Urinary bladder (tissue), 4 donors: Measurements from ENCODE around the gene PARVA. TPM values are rescaled to one million over a fixed set of nuclear protein-coding genes. Genes with fewer than 3 reads are reported as not detected.

ENCODE experiments used
- DNase-seq: peaks from one replicate; pipeline ENCODE4 v3.0.0-alpha.2; 2015; ENCODE audit errors: extremely low spot score
- H3K27ac ChIP-seq: one replicate; pipeline ENCODE4 v1.5.1; 2013; ENCODE audit warnings: low read depth, mild to moderate bottlenecking, moderate library complexity
- H3K36me3 ChIP-seq: one replicate; pipeline ENCODE4 v1.6.1; 2013; ENCODE audit warnings: mild to moderate bottlenecking, moderate library complexity; ENCODE audit not compliant: insufficient read depth
- H3K4me1 ChIP-seq: one replicate; pipeline ENCODE4 v1.6.1; 2013; ENCODE audit warnings: mild to moderate bottlenecking, moderate library complexity; ENCODE audit not compliant: insufficient read depth
- H3K4me3 ChIP-seq: one replicate; pipeline ENCODE4 v1.5.1; 2013; ENCODE audit warnings: low read depth, low read length
- WGBS: extraction: QIAGEN DNeasy Blood & Tissue Kit; methylation state at CpG from one replicate; pipeline ENCODE4 v1.1.7; 2013; 5-methylcytosine and 5-hydroxymethylcytosine counted together
- polyA plus RNA-seq: library from polyadenylated mRNA; stranded (reverse); fragments of 200-250 nt; gene quantifications from one replicate; pipeline ENCODE4 v1.2.3, GENCODE V29; 2013
- total RNA-seq: library from RNA; depleted of rRNA; stranded (reverse); fragments of >200 nt; gene quantifications from one replicate; pipeline ENCODE4 v1.2.3, GENCODE V29; 2014
- donor health status: healthy with polysubstance abuse.
- donor health status: healthy.

The PARVA gene
- total and polyA plus RNA-seq, 2 donors, result 69.8 to 128 TPM

DNA sequence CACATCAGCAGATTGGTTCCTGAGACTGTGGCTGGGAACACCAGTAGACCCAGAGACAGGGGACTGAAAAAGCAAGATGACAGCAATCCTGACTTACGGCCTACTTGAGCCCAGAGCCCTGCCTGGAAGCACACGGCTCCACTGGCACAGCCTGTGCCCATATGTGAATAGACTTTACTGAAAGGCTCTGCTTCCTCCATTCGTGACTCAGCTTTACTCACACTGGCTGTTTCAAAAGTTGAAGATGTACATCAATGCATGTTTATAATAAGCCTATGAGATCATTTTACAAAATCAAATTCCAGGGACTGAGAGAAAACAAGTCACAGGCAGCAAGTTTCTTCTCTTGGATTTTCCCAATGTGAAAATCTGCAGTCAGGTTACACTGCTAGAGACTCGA is 162.2 kb downstream of the PARVA start:
- Histone ChIP-seq H3K4me1 (no peaks in the 10 kb centered on the region), H3K4me3 (no peak overlapping the region), H3K36me3 (no peaks in the 10 kb centered on the region), H3K27ac (no peak overlapping the region)
- no peak for DNase-seq
- 52% methylated on average over 4 of the region's 4 CpGs for WGBS

DNA sequence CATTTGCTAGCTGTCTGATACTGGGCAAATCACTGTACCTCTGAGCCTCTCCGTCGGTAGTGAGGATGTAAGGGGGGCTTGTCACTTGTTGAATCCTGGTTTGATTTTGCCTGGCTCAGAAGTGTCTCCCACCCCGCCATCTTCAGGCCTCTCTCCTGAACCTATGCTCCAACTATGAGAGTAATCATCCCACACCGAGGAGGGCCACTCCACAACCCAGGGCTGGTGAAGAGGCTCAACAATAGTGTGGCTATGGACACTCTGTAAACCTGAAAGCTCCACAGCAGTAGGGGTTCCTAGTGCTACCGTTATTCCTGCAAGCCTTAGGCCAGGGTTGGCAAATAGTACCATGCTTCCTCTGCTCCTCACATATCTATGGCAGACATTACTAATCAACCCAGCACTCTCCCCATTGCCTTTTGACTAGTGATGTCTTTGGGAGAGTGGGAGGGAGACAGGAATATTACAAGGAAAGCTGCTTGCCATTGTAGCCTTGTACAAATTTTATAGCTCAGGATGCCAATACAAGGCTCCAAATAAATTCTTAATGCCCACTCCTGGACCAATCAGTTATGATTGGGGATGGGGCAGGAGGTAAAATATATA is 162.8 kb downstream of the PARVA start:
- Histone ChIP-seq H3K4me3 (no peak overlapping the region), H3K36me3 (no peaks in the 10 kb centered on the region), H3K27ac (no peak overlapping the region), H3K4me1 (no peaks in the 10 kb centered on the region)
- no peak for DNase-seq
- WGBS, result 86% methylated on average over 5 of the region's 5 CpGs

DNA sequence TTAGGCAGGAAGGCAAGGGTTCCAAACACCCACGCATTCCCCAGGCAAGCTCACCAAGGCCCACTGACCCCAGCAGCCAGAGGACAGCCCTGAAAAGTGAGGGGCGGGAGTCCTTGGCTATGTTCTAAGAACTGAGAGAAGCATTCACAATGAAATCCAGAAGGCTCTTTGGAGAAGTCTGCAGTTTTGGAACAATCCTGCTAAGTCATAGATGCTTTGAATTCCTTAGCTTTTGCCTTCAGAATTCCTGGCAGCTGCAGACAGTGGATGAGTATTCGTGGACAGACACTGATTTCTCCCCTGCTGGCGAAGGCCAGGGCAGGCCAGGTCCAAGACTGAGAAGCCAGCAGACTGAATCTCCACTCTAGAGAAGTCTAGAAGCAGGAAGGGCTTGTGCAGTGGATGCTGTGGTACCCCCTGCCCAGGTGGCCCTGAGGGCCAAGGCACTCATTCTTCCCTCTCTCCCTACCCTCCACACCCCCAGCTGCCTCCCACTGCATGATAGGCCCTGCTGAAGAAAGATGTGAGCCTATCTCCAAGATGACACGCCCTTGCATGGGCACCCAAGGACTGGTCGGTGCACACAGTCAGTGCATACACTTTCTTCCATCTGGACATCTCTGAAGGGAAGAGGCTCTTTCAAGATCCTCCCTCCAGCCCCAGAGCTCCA is 163.7 kb downstream of the PARVA start:
- no peak overlapping the region for H3K27ac ChIP-seq
- no peaks in the 10 kb centered on the region for H3K36me3 ChIP-seq
- no peak for DNase-seq
- 47% methylated on average over 6 of the region's 6 CpGs for WGBS
- H3K4me3 ChIP-seq, result no peak overlapping the region
- no peaks in the 10 kb centered on the region for H3K4me1 ChIP-seq

DNA sequence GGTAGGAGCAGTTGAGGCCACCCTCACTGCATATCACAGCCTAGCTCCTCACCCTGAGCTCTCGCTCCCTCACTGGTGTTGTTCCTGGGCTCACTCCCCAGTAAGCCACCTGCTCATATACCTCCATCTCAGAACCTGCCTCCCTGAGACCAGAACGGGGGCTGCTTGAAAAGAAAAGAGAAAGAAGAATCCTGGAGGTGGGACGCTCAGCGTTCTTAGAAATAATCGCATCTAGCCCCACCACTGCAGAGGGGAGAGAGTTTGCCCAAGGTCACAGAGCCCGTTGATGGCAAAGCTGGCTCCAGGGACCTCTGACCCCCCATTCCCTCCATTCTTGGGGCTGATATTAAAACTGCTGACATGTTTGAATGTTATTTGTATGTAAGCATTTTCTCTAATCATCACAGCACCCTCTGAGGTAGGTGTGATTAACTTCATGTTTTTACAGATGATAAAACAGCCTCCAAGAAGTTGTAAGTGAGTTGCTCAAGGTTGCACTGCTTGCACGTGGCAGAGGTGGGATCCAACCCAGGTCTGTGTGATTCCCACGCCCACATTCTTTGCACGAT is 164.3 kb downstream of the PARVA start:
- no peaks in the 10 kb centered on the region for H3K4me1 ChIP-seq
- DNase-seq, result no peak
- WGBS, result 90% methylated on average over 9 of the region's 9 CpGs
- no peak overlapping the region for H3K27ac ChIP-seq
- no peak overlapping the region for H3K4me3 ChIP-seq
- no peaks in the 10 kb centered on the region for H3K36me3 ChIP-seq

DNA sequence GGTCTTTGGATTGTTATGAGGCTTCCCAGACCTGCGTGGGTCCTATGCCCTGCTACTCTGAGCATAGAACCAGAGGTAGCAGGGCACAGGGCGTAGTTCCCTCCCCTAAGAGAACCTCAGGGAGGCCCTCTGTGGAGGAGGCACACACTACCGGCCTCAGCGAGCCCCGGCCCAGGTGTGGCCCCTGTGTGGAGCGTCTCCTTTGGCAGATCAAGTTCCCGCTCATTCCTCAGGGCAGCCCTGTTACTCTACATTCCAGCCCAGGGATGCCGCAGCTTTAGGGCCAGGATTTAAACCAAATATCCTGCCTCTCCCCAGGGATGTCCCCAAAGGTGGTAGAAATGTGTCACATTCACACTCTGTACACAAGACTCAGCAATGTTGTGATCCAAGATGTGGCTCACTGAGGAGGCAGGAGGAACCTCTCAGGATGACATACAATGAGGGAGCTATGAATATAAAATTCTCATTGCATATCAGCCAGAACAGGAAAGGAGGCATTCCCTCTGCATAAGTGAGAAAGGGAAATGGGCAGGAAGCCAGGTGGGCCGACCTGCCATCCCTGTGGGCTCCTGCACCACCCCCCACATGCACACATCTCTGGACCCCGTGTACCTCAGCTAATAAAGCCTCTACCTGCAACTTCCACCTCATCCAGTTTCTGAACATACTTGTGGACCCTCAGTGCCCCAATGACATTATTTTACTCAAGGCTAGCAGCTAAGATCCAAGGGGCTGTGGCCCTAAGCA is 165.0 kb downstream of the PARVA start:
- no peak overlapping the region for H3K4me3 ChIP-seq
- no peaks in the 10 kb centered on the region for H3K4me1 ChIP-seq
- H3K36me3 ChIP-seq, result no peaks in the 10 kb centered on the region
- no peak for DNase-seq
- 70% methylated on average over 10 of the region's 10 CpGs for WGBS
- no peak overlapping the region for H3K27ac ChIP-seq

DNA sequence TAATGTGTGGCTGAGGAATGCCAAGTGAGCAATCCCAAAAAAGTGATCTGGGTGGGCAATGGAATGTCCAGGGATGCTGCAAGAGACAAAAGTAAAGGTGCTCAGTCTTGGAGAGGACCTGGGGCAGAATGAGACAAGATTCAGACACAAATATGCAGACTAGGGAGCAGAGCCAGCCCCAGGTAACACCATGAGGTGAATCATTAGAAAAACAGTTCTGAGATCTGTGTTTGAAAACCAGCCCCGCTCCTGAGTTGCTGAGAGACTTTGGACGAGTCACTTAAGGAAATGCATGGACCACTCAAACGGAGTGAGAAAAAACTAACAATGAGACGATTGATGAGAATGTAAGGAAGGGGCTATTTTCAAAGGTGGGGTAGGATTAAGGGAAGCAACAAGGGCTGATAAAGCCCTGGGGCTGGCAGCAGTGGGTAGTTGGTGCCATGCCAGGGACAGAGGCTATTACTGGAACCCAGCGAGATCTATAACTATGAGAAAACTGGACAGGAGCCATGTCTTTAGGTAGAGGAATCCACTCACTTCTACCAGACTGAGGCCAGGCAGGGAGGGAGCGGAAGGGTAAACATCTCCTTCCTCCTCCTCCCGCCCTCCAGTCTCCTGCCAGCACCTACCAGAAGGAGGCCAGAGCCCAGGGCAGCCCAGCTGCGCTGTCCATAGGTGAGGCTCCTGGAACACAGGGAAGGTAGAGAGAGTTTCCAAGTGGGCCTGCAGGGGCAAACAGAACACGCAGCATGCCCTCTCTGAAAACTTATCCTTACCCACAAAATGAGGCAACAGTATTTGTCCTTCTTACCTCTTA is 166.4 kb downstream of the PARVA start:
- no peak for DNase-seq
- H3K4me3 ChIP-seq, result no peak overlapping the region
- H3K4me1 ChIP-seq, result no peaks in the 10 kb centered on the region
- no peaks in the 10 kb centered on the region for H3K36me3 ChIP-seq
- no peak overlapping the region for H3K27ac ChIP-seq
- WGBS, result 81% methylated on average over 9 of the region's 9 CpGs

DNA sequence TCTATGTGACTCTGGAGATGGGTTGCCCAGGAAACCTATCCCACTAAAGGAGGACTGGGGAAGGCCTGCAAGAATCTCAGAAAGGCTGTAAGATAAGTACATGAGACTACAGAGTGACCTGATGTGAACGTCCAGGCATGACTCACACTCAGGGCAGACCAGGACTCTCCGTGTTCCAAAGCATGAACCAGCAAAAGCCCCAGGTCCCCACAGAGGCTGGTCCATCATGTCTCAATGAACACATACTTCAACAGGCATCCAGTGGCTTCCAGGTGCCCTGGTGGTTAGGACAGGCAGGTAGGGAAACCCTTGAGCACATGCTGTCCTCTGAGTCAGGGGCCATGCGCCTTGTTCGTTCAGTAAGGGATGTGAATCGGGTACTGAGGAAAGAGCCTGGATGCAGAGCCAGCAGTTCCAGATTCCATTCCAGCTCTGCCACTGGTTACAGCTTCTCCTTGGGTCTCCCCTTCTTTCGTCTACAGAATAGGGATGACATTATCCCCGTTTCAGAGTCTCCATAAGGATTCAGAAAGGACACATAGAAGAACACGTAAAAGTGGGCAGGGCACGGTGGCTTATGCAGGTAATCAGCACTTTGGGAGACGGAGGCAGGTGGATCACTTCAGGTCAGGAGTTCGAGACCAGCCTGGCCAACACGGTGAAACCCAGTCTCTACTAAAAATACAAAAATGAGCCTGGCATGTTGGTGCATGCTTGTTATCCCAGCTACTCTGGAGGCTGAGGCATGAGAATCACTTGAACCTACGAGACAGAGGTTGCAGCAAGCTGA is 167.8 kb downstream of the PARVA start:
- Histone ChIP-seq H3K4me3 (no peak overlapping the region), H3K27ac (no peak overlapping the region), H3K4me1 (no peaks in the 10 kb centered on the region), H3K36me3 (no peaks in the 10 kb centered on the region)
- no peak for DNase-seq
- WGBS, result 89% methylated on average over 13 of the region's 13 CpGs

DNA sequence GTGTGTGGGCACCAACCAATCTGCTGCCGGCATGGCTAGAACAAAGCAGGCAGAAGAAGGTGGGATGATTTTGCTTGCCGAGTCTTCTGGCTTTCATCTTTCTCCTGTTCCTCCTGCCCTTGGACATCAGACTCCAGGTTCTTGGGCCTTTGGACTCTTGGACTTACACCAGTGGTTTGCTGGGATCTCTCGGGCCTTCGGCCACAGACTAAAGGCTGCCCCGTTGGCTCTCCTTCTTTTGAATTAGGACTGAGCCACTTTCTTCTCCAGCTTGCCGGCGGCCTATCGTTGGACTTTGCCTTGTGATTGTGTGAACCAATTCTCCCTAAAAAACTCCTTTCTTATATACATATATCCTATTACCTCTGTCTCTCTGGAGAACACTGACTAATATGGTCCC is 168.8 kb downstream of the PARVA start:
- Histone ChIP-seq H3K27ac (no peak overlapping the region), H3K4me1 (no peaks in the 10 kb centered on the region), H3K36me3 (no peaks in the 10 kb centered on the region), H3K4me3 (no peak overlapping the region)
- no peak for DNase-seq
- WGBS, result 98% methylated on average over 8 of the region's 8 CpGs

DNA sequence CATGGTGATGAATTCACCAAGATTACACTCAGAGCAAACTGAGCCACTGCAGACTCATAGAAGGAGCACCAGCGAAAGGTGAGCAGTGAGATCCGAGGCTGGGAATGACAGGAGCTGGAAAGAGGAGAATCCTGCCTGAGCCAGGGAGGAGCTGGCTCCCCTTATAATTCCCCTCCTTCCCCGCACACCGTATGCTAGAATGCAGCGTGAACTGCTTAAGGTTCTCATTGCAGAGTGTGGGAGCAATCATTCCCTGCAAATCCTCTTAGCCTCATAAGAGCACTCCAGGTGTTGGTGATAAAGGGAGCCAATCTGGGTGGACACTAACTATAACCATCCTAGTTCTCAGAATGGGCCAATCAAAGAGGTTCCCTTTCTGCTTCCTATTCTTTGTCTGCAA is 169.3 kb downstream of the PARVA start:
- no peak overlapping the region for H3K4me3 ChIP-seq
- WGBS, result 96% methylated on average over 5 of the region's 5 CpGs
- H3K27ac ChIP-seq, result no peak overlapping the region
- no peaks in the 10 kb centered on the region for H3K36me3 ChIP-seq
- no peaks in the 10 kb centered on the region for H3K4me1 ChIP-seq
- DNase-seq, result no peak

DNA sequence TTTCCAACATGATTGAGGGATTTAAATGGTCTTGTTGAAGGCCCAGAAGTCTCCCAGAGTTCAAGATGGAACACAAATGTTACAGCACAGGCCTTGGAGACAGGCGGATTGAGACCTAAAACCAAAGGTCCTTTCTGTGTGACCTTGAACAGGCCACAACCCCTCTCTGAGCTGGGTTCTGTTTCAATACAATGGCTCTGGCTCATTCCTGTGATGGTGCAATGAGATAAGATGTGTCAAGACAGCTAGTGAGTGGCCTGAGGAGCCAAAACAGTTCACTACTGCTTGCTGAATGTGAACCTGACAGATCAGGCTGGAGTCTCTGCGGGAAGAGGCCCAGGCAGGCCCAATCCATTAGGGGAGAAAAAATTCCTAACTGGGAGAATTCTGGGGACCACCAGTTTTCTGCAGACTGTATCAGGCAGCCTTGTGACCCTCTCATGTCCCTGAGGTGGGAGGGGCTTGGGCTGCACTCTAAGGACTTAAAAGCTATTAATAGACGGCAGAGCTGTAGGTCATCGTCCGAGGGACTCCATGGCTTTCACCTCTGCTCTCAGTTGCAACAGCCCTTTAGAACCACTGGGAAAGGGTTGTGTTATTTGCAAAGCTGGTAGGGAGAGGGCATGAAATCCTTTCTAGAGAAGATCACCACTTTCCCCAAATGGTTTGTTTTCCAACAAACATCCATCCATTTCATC is 170.7 kb downstream of the PARVA start:
- no peaks in the 10 kb centered on the region for H3K36me3 ChIP-seq
- H3K4me3 ChIP-seq, result no peak overlapping the region
- no peak overlapping the region for H3K27ac ChIP-seq
- WGBS, result 78% methylated on average over 5 of the region's 5 CpGs
- DNase-seq, result no peak
- no peaks in the 10 kb centered on the region for H3K4me1 ChIP-seq

DNA sequence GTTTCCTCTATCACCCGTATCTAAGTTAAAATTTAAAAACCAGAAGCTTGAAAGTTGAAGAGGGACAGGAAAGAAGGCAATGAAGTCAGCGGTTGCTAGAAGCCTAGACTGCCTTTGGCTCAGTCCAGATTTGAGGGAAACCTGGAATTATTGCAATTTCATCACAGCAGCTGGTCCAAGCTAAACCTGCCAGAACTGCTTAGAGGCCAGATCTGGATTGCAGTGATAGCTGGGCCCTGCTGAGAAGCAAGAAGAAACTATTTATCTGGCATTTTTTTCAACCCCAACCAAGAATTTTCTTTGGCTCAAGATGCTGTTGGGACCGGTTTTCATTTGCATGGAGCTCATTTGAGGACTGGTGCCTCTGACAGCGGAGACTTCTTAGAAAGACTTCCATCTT is 175.3 kb downstream of the PARVA start:
- Histone ChIP-seq H3K4me3 (no peak overlapping the region), H3K36me3 (no peaks in the 10 kb centered on the region), H3K27ac (no peak overlapping the region), H3K4me1 (no peaks in the 10 kb centered on the region)
- 37% methylated on average over 4 of the region's 4 CpGs for WGBS
- DNase-seq, result no peak

DNA sequence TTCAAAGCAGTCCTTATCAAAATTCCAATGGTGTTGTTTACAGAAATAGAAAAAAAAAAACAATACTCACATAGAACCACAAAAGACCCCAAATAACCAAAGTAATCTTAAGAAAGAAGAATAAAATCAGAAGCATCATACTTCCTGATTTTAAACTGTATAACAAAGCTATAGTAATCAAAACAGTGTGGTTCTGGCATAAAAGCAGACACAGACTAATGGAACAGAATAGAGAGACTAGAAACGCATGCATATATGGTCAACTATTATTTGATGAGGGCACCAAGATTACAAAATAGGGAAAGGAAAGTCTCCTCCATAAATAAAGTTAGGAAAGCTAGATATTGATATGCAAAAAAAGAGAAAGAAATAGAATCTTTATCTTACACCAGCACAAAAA is 176.8 kb downstream of the PARVA start:
- DNase-seq, result no peak
- no peaks in the 10 kb centered on the region for H3K4me1 ChIP-seq
- WGBS, result 0% methylated on average over 1 of the region's 1 CpG
- no peak overlapping the region for H3K27ac ChIP-seq
- H3K36me3 ChIP-seq, result no peaks in the 10 kb centered on the region
- H3K4me3 ChIP-seq, result no peak overlapping the region
